Activated T-cell treated with anti-CD3 and anti-CD28 coated beads for 48 hours (primary cell): ENCODE data around the gene ADAMTS17.

Experiments used
- DNase-seq: peaks from one replicate; pipeline ENCODE4 v3.0.0-alpha.2; 2020; ENCODE audit warnings: low read depth

ADAMTS17 gene

GRCh38 chr15:100019601-100020000 lies 322.2 kb downstream of the ADAMTS17 start:
- no peak for DNase-seq

- no peak for DNase-seq
Measured at GRCh38 chr15:100018191-100018590, 323.6 kb downstream of the ADAMTS17 start.

- no peak for DNase-seq
Measured at GRCh38 chr15:100017140-100017539, 324.6 kb downstream of the ADAMTS17 start.

- DNase-seq: no peak
Measured at GRCh38 chr15:100016632-100017031, 325.1 kb downstream of the ADAMTS17 start.

GRCh38 chr15:100011235-100011634 lies 330.5 kb downstream of the ADAMTS17 start:
- DNase-seq: no peak

- no peak for DNase-seq
Measured at GRCh38 chr15:100009372-100009771, 332.4 kb downstream of the ADAMTS17 start.

GRCh38 chr15:100008258-100008657 lies 333.5 kb downstream of the ADAMTS17 start:
- DNase-seq: no peak

- no peak for DNase-seq
Measured at GRCh38 chr15:100007609-100008008, 334.2 kb downstream of the ADAMTS17 start.

- no peak for DNase-seq
Measured at GRCh38 chr15:100005715-100006114, 336.1 kb downstream of the ADAMTS17 start.

- no peak for DNase-seq
Measured at GRCh38 chr15:100005013-100005412, 336.8 kb downstream of the ADAMTS17 start.

- no peak for DNase-seq
Measured at GRCh38 chr15:100002787-100003536, 338.8 kb downstream of the ADAMTS17 start.

GRCh38 chr15:100002086-100002620 lies 339.6 kb downstream of the ADAMTS17 start:
- DNase-seq: no peak

GRCh38 chr15:100001405-100001804 lies 340.4 kb downstream of the ADAMTS17 start:
- peak; percentile 20 for DNase-seq

GRCh38 chr15:99999282-100000070 lies 342.3 kb downstream of the ADAMTS17 start:
- DNase-seq: no peak

- no peak for DNase-seq
Measured at GRCh38 chr15:99998661-99999101, 343.1 kb downstream of the ADAMTS17 start.

- DNase-seq: no peak
Measured at GRCh38 chr15:99997112-99997651, 344.6 kb downstream of the ADAMTS17 start.

GRCh38 chr15:99996660-99997059 lies 345.1 kb downstream of the ADAMTS17 start:
- no peak for DNase-seq

GRCh38 chr15:99995543-99995942 lies 346.2 kb downstream of the ADAMTS17 start:
- DNase-seq: no peak

GRCh38 chr15:99994849-99995248 lies 346.9 kb downstream of the ADAMTS17 start:
- no peak for DNase-seq

- no peak for DNase-seq
Measured at GRCh38 chr15:99993681-99994131, 348.1 kb downstream of the ADAMTS17 start.

- DNase-seq: no peak
Measured at GRCh38 chr15:99993262-99993661, 348.5 kb downstream of the ADAMTS17 start.

- DNase-seq: no peak
Measured at GRCh38 chr15:99992611-99993231, 349.1 kb downstream of the ADAMTS17 start.
